A549 (cell line): ENCODE data around the gene PIGU. TPM values are rescaled to one million over a fixed set of nuclear protein-coding genes. Genes with fewer than 3 reads are reported as not detected.
"Not testable (repeated sequence)": the region's sequence is repeated elsewhere in the genome, so short reads cannot be mapped to it uniquely, and the experiment has no call there.

ENCODE experiments used
- ATAC-seq, 2 experiments: fragments of 200-7000 bp in 1 of 2; fragments of >200 bp in 1 of 2; cut with Nextera tagmentation in 1 of 2; cut with Tn5 transposase in 1 of 2; 3 replicates each; pipeline versions ENCODE4 v1.8.0 to v1.9.1; 2018 to 2020; ENCODE audit warnings: mild to moderate bottlenecking in 1 of 2, moderate library complexity in 1 of 2
- CTCF ChIA-PET: fragments of 300-600 bp; sonication (Branson Sonifier 250); formaldehyde crosslinking; extraction: SDS; loops from one replicate; lab custom pipeline; 2021; ENCODE audit warnings: antibody characterized with exemption, inconsistent platforms; lab: Yijun Ruan, JAX
- POLR2A ChIA-PET: fragments of 350-600 bp; formaldehyde crosslinking; extraction: SDS; loops from one replicate; lab custom pipeline; 2021; ENCODE audit warnings: antibody characterized with exemption, inconsistent platforms; lab: Yijun Ruan, JAX
- DNase-seq, 2 experiments: peaks; one replicate each; pipeline versions ENCODE4 v3.0.0 to v3.0.0-alpha.2; 2011 to 2016; ENCODE audit warnings: low read depth in 1 of 2, low spot score in 1 of 2
- FAIRE-seq: peaks from 2 replicates; lab custom pipeline; 2011; peaks lifted over from hg19 to GRCh38; lab: Jason Lieb, UNC
- H3K27ac ChIP-seq, 2 experiments: fragments of >200 bp; sonication (Bioruptor Twin); formaldehyde crosslinking; 3 replicates each; pipeline ENCODE4 v1.5.1; 2016 to 2017
- H3K4me1 ChIP-seq: fragments of >200 bp; sonication (Bioruptor Twin); formaldehyde crosslinking; 3 replicates; pipeline ENCODE4 v1.6.1; 2016
- H3K4me2 ChIP-seq: fragments of >200 bp; sonication (Bioruptor Twin); formaldehyde crosslinking; 3 replicates; pipeline ENCODE4 v1.6.1; 2016
- H3K4me3 ChIP-seq: fragments of >200 bp; sonication (Bioruptor Twin); formaldehyde crosslinking; 3 replicates; pipeline ENCODE4 v1.5.1; 2016
- H3K9me3 ChIP-seq: fragments of >200 bp; sonication (Bioruptor Twin); formaldehyde crosslinking; 3 replicates; pipeline ENCODE4 v1.6.1; 2016
- CBX8 ChIP-seq: fragments of 200-600 bp; sonication (generic); IDR thresholded peaks from 2 replicates; pipeline ENCODE4 v1.6.1; 2016
- CHD2 ChIP-seq: fragments of 150-350 bp; IDR thresholded peaks from 2 replicates; pipeline ENCODE4 v1.6.1; 2014; ENCODE audit warnings: low read length; ENCODE audit not compliant: partially characterized antibody
- EHMT2 ChIP-seq: fragments of 200-600 bp; sonication (generic); IDR thresholded peaks from 2 replicates; pipeline ENCODE4 v1.6.1; 2016; ENCODE audit warnings: antibody characterized with exemption, low read depth, mild to moderate bottlenecking, moderate library complexity
- HOXB13 ChIP-seq: fragments of 250-450 bp; sonication (Bioruptor Pico); IDR thresholded peaks from 2 replicates; pipeline ENCODE4 v1.5.0; 2020; ENCODE audit warnings: low read depth, mild to moderate bottlenecking, moderate library complexity
- JUN ChIP-seq, 2 experiments: fragments of >200 bp; sonication (Bioruptor Twin); formaldehyde crosslinking; IDR thresholded peaks; 2 replicates in 1 of 2; 3 replicates in 1 of 2; pipeline ENCODE4 v1.6.1; 2016 to 2017
- MAFK ChIP-seq: fragments of 450-650 bp; IDR thresholded peaks from 2 replicates; pipeline ENCODE4 v1.6.1; 2014; ENCODE audit not compliant: partially characterized antibody
- PHF8 ChIP-seq: fragments of 200-600 bp; sonication (generic); IDR thresholded peaks from 2 replicates; pipeline ENCODE4 v1.6.1; 2016; ENCODE audit warnings: low read depth, mild to moderate bottlenecking, antibody characterized with exemption, moderate library complexity, borderline replicate concordance
- ZFP36 ChIP-seq: fragments of 450-650 bp; IDR thresholded peaks from 2 replicates; pipeline ENCODE4 v1.6.1; 2014; ENCODE audit warnings: borderline replicate concordance; ENCODE audit not compliant: partially characterized antibody
- ZNF302 ChIP-seq: fragments of 250-450 bp; sonication (Bioruptor Pico); IDR thresholded peaks from 2 replicates; pipeline ENCODE4 v1.9.0; 2021; ENCODE audit warnings: inconsistent platforms, mild to moderate bottlenecking, moderate library complexity
- ZSCAN20 ChIP-seq: fragments of 250-450 bp; sonication (Bioruptor Pico); IDR thresholded peaks from 2 replicates; pipeline ENCODE4 v1.8.0; 2022; ENCODE audit warnings: mild to moderate bottlenecking, moderate library complexity
- WGBS: methylation state at CpG from one replicate; pipeline ENCODE4 v1.1.6; 2017; ENCODE audit errors: missing lambda C conversion rate; 5-methylcytosine and 5-hydroxymethylcytosine counted together
- polyA plus RNA-seq, 4 experiments: library from polyadenylated mRNA; depleted of rRNA in 3 of 4; stranded (reverse); fragments of >200 nt; fragmentation: RNase III in 1 of 4; extraction: RNeasy Plus Mini Kit Qiagen cat#74134 plus additional on column Dnase treatment in 1 of 4; gene quantifications; 2 replicates in 3 of 4; 3 replicates in 1 of 4; pipeline ENCODE4 v1.2.3, GENCODE V29; 2011 to 2017
- TF ChIP-seq, protein P1 (sequence below): IDR thresholded peaks from 2 replicates; pipeline ENCODE4 v1.6.1; 2012
- TF ChIP-seq, protein P2 (sequence below): fragments of >200 bp; sonication (Bioruptor Twin); formaldehyde crosslinking; IDR thresholded peaks from 2 replicates; pipeline ENCODE4 v1.6.1; 2016
- TF ChIP-seq, protein P3 (sequence below): fragments of >200 bp; sonication (Bioruptor Twin); formaldehyde crosslinking; IDR thresholded peaks from 3 replicates; pipeline ENCODE4 v1.5.1; 2016
- TF ChIP-seq, protein P4 (sequence below): fragments of 250-450 bp; sonication (Bioruptor Pico); IDR thresholded peaks from 2 replicates; pipeline ENCODE4 v1.5.0; 2021; ENCODE audit warnings: mild to moderate bottlenecking, moderate library complexity, borderline replicate concordance
- TF ChIP-seq, protein P5 (sequence below): IDR thresholded peaks from 2 replicates; pipeline ENCODE4 v1.6.1; 2012

Gene PIGU
- polyA plus RNA-seq, 2 of the 4 experiments (the other 2 are of a cell fraction) = 27.8 to 103 TPM

DNA sequence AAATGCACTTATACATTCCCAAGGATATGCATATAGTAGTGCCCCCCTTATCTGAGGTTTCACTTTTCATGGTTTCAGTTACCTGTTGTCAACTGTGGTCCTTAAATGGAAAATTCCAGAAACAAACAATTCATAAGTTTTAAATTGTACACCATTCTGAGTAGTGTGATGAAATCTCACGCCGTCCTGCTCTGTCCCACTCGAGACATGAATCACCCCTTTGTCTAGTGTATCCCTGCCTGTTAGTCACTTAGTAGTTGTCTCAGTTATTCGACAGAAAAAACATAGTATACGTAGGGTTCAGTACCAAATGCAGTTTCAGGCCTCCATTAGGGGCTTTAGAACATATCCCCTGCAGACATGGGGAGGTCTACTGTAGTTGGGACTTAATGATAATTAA is 61.4 kb downstream of the PIGU start:
- TF ChIP-seq, protein P1, sequence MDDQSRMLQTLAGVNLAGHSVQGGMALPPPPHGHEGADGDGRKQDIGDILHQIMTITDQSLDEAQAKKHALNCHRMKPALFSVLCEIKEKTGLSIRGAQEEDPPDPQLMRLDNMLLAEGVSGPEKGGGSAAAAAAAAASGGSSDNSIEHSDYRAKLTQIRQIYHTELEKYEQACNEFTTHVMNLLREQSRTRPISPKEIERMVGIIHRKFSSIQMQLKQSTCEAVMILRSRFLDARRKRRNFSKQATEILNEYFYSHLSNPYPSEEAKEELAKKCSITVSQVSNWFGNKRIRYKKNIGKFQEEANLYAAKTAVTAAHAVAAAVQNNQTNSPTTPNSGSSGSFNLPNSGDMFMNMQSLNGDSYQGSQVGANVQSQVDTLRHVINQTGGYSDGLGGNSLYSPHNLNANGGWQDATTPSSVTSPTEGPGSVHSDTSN = no peak
- TF ChIP-seq HOXB13 (no peak), PHF8 (no peak), MAFK (no peak), EHMT2 (no peak), ZFP36 (no peak), JUN (IDR thresholded peaks at IDR 0.05) (no peak), CHD2 (no peak), CBX8 (no peak), ZSCAN20 (CRISPR knock-in tag) (no peak)
- TF ChIP-seq, protein P2, sequence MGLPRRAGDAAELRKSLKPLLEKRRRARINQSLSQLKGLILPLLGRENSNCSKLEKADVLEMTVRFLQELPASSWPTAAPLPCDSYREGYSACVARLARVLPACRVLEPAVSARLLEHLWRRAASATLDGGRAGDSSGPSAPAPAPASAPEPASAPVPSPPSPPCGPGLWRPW = no peak
- TF ChIP-seq, protein P3, sequence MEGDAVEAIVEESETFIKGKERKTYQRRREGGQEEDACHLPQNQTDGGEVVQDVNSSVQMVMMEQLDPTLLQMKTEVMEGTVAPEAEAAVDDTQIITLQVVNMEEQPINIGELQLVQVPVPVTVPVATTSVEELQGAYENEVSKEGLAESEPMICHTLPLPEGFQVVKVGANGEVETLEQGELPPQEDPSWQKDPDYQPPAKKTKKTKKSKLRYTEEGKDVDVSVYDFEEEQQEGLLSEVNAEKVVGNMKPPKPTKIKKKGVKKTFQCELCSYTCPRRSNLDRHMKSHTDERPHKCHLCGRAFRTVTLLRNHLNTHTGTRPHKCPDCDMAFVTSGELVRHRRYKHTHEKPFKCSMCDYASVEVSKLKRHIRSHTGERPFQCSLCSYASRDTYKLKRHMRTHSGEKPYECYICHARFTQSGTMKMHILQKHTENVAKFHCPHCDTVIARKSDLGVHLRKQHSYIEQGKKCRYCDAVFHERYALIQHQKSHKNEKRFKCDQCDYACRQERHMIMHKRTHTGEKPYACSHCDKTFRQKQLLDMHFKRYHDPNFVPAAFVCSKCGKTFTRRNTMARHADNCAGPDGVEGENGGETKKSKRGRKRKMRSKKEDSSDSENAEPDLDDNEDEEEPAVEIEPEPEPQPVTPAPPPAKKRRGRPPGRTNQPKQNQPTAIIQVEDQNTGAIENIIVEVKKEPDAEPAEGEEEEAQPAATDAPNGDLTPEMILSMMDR = no peak
- TF ChIP-seq, protein P4, sequence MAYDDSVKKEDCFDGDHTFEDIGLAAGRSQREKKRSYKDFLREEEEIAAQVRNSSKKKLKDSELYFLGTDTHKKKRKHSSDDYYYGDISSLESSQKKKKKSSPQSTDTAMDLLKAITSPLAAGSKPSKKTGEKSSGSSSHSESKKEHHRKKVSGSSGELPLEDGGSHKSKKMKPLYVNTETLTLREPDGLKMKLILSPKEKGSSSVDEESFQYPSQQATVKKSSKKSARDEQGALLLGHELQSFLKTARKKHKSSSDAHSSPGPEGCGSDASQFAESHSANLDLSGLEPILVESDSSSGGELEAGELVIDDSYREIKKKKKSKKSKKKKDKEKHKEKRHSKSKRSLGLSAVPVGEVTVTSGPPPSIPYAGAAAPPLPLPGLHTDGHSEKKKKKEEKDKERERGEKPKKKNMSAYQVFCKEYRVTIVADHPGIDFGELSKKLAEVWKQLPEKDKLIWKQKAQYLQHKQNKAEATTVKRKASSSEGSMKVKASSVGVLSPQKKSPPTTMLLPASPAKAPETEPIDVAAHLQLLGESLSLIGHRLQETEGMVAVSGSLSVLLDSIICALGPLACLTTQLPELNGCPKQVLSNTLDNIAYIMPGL = no peak
- TF ChIP-seq, protein P5, sequence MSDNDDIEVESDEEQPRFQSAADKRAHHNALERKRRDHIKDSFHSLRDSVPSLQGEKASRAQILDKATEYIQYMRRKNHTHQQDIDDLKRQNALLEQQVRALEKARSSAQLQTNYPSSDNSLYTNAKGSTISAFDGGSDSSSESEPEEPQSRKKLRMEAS = no peak
- no peaks in the 10 kb centered on the region for H3K9me3 ChIP-seq
- H3K4me1 ChIP-seq = peaks cover 3% of the 10 kb centered on the region; the same call in 2 of the 3 replicates
- FAIRE-seq = no peak
- no peak overlapping the region for H3K4me3 ChIP-seq
- ChIA-PET POLR2A (no interaction called here), CTCF (interaction anchor here (1.4 kb wide), 1 partner anchor 49 kb away, joined by 3 read pairs; no protein-coding TSS in a partner anchor)
- H3K4me2 ChIP-seq = no peak overlapping the region
- no peak for DNase-seq
- H3K27ac ChIP-seq = no peak overlapping the region
- no peak for ATAC-seq
- WGBS = 79% methylated on average over 5 of the region's 5 CpGs

DNA sequence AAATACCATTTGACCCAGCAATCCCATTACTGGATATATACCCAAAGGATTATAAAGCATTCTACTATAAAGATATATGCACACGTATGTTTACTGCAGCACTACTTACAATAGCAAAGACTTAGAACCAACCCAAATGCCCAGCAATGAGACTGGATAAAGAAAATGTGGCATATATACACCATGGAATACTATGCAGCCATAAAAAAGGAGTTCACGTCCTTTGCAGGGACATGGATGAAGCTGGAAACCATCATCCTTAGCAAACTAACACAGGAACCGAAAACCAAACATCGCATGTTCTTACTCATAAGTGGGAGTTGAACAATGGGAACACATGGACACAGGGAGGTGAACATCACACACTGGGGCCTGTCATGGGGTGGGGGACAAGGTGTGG is 64.9 kb downstream of the PIGU start:
- DNase-seq, H3K9me3 ChIP-seq, FAIRE-seq, H3K27ac ChIP-seq, H3K4me1 ChIP-seq, H3K4me3 ChIP-seq, POLR2A ChIA-PET, ATAC-seq, H3K4me2 ChIP-seq, CTCF ChIA-PET: not testable (repeated sequence)
- 86% methylated on average over 4 of the region's 4 CpGs for WGBS

DNA sequence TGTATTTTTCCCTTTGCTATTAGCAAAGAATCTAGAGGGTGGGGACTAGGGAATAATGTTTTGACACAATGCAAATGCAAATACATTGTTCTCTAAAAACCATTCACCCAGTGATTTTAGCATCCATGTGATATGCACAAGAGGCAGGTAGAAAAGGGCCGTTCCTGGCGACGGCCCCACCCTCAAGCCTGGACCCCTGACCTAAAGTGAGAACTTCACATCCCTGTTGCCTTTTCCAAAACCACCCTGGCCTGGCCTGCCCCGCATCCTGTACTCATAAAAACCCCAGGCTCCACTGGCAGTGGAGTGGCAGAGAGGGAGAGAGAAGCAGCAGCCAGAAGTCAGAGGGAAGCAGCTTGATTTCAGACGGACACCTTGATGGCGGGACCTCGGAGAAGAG is 69.8 kb downstream of the PIGU start:
- Histone ChIP-seq H3K4me3 (no peak overlapping the region), H3K4me2 (no peak overlapping the region), H3K27ac (no peak overlapping the region), H3K9me3 (no peaks in the 10 kb centered on the region), H3K4me1 (0 out of 3 replicates have a peak, but pooled peaks cover 3% of the 10 kb centered on the region)
- ATAC-seq (no peak), FAIRE-seq (no peak), DNase-seq (no peak)
- ChIA-PET POLR2A (no interaction called here), CTCF (interaction anchor here (0.8 kb wide), 1 partner anchor 70 kb away, joined by 3 read pairs; no protein-coding TSS in a partner anchor)
- WGBS = 96% methylated on average over 7 of the region's 7 CpGs
- no peak for TF ChIP-seq ZNF302 (CRISPR knock-in tag)
